Erythroblast (primary cell): ENCODE measurements around the gene CELF2.

Source experiments
- DNase-seq, 2 experiments: peaks; one replicate each; lab custom pipeline; 2025; lab: John Stamatoyannopoulos, UW
- GATA1 ChIP-seq: IDR thresholded peaks from 2 replicates; pipeline ENCODE4 v1.6.1; 2011; ENCODE audit warnings: low read depth, mild to moderate bottlenecking, control low read depth, low read length, moderate library complexity
- POLR2A ChIP-seq: IDR thresholded peaks from 2 replicates; pipeline ENCODE4 v1.6.1; 2011; ENCODE audit warnings: mild to moderate bottlenecking, low read length

CELF2 gene

GRCh38 chr10:11192304-11193000, 174.8 kb downstream of the CELF2 start:
- TF ChIP-seq GATA1 (no peak), POLR2A (no peak)
- no peak for DNase-seq

DNA sequence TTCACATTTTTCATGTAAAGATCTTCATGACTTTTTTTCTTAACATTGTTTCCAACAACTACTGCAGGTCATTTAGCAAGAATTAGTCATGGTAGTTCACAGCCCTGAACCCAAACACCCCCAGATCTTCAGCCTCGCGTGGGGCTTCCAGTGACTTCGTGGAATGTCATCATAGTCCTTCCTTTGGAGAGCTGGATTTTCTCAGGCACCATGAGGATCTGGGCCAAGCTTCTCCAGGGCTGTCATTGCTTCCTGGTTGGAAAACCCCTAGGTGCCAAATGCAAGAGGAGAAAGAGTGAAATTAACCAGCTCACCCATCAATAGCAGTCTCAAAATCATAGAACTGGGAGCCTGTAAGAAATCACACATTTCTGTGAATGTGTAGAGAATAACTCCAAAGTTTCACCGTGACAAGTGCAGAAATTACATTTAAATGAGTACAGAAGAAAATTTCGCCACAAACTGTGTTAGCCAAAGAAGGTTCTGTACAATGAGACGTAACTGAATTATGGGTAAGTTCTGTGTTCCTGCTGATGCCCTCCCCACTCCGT, 175.4 kb downstream of the CELF2 start:
- no peak for DNase-seq
- TF ChIP-seq GATA1, result no peak

DNA sequence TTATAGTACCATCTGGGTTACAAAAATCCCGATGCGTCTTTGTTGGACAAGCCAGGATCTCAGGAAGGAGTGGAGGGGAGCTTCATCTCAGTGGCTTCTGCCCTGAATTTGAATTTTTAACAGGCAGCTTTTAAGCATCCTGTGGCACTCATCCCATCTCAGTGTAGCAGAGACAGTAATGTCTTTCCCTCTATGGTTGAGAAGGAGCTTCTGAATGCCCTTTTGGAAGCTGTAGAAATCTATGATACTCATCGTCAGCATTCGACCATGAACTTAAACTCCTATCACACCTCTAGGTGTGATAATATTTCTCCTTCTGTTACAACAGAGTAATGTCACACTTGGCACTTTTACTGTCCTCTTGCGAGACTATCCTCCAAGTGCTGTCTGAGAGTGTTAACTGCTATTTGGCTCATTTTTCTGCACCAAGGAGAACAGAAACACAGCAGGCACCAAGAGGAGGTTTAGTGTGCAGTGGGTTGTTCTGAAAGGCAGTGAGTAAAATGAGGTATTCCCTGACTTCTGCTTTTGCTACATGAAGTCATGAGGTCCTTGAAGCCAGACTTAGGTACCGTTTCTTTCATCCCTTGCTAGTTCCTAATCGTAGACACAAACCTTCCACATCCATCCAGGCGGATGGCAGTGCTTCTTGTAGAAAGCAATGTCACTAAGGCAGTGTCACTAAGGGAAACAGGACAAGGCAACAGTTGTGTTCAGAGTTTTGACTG, 177.4 kb downstream of the CELF2 start:
- DNase-seq, result no peak
- TF ChIP-seq GATA1 (no peak), POLR2A (no peak)

DNA sequence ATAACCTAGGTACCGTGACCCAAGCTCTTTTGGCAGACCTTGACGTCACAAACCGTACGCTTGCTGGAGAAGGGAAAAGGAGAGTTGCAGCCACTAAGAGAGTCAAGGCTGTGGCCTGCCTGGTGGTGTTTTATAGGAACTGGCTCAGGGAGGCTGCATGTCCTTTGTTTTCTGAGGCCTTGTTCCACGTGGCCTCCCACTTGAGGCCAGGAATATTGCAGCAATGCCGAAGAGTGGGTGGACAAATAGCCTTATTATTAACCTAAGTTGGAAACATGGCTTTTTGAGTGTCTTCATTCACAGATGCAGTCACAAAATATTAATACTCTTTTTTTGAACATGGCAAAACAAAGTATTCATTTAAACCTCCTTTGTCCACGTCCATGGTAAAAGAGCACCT, 178.0 kb downstream of the CELF2 start:
- TF ChIP-seq POLR2A, result no peak
- no peak for TF ChIP-seq GATA1
- no peak for DNase-seq

DNA sequence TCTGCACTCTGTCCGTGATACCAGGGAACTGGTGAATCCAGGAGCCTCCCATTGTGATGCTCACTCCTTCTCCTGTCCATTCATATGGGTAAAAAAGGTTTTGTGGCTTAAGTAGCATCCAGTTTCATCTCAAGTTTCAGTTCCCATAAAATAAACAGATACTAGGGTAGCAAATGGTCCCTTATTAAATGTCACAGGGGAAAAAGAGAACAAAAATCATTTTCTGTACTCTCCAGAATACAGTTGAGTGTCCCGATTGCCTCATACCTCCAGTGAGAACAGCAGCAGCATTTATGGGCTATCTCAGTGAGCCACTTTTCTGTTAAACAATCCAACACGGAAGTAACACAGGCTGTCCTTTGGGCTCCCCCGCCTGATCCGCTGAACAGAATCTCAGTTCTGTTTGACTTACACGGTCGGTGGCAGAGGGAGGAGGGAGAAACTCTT, 179.6 kb downstream of the CELF2 start:
- TF ChIP-seq POLR2A (no peak), GATA1 (no peak)
- DNase-seq, result no peak

GRCh38 chr10:11197878-11198277, 180.2 kb downstream of the CELF2 start:
- TF ChIP-seq GATA1, result no peak
- TF ChIP-seq POLR2A, result no peak
- DNase-seq, result no peak

DNA sequence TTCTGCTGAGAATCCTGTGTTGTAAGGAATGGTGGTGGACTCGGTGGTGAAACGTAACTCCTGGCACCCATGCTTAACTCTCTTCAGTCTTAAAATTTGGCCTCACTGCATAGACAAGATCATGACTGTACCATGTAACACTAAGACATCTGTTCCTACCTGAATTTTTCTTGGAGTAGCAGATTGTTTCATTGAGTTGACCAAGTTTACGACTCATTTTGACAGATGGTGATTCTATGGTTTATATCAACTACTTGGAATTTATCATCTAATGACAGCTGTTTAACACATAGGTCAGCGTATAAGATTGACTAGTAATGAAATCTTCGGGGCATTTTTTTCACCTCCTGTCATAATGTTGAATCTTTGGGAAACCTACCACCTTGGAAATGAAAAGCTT, 184.2 kb downstream of the CELF2 start:
- TF ChIP-seq GATA1 (no peak), POLR2A (no peak)
- no peak for DNase-seq

DNA sequence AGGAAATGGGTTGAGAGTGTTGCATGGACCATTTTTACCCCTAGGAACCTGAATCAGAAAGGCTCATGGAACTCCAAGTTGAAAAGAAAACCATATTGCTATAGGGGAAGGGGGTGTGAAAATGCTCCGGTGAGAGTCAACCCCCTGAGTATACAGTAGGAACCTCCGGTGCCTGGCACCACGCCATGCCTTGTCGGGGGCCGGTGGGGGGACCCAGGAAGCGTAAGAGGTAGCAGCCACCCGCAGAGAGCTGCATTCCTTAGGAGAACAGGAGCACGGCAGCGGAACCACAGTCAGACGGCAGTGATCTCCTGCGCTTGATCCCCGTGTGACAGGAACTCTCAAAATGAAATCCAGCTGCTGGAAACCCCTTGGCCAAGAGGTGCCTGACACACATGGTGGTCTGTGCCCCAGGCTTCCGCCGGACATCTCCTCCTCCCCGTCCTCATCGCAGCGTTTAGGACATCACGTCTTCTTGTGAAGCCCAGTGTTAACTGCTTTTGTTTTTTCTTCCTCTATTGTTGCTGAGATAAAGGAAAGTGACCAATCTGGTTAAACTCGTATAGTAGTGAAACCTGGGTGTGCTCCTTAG, 186.8 kb downstream of the CELF2 start:
- no peak for DNase-seq
- TF ChIP-seq GATA1, result no peak
- no peak for TF ChIP-seq POLR2A

DNA sequence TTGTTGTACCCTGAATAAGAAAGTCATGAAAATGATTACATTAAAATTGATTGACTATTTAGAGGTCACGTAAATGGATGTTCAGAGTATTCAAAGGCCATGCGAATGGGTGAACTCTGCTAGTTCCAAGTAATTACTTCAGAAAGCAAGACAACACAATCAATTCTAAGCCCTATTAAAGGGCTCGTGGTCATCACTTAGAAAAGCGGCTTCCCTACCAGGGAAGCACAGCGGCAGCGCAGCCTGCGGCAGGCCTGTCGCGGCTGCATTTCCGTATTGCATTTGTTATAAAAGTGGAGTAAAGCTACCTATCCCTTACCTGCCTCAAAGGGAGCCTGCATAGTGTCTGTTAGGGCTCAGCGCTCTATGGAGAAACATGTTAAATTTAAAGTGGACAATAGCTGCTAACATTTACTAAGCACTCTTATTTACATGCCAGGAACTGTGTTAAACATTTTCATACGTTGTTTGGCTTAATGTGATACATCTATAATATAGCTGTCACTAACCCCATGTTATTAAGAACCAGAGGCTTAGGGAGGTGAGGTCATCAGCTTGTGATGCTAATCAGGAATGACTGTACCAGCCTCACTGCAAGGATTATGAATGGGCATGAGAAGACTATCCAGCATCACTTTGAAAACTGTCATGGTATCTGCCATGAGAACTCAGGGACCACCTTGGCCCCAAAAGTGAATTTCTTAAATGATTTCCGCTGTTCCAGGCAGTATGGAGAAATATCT, 187.5 kb downstream of the CELF2 start:
- TF ChIP-seq POLR2A, result no peak
- TF ChIP-seq GATA1, result no peak
- DNase-seq, result peak in 1 of 2 experiments; percentile 17

DNA sequence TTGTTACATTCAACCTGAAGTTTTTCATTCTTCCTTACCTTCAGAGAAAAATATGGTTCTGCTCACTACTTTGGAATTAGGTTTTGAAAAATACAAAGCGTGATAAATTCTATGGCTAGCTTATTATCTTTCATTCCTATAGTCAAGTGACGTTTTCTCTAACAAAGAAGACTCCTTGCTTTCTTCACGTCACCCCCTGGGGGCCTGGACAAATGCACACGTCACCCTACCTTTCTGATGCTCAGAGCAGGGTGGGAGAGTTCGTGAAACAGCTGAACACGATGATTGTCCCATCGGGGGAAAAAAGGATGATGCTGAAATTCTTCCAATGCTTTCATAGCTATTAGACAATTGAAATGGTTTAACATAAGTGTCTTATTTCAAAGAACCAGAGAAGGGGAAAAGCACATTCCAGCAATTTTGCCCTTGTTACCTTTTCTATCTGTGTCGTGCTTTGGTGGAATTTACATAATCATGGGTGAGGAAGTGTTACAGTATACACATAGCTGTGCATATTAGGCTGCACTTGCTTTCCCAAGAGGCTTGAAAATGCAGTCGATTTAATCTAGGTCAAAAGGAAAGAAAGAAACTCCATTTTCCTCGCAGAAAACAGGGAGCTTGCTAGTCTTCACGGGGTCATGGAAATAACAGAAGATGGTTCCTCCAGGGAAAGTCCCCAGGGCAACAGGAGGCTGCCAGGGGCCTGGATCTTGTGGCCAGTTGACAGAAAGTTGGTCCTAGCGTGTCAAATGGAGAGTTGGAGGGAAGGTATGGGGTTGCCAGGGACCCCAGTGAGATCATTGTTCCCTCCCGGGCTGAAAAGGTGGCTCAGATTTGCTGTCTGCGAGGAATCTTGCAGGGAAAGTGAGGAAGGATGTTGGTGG, 189.2 kb downstream of the CELF2 start:
- TF ChIP-seq POLR2A (no peak), GATA1 (no peak)

DNA sequence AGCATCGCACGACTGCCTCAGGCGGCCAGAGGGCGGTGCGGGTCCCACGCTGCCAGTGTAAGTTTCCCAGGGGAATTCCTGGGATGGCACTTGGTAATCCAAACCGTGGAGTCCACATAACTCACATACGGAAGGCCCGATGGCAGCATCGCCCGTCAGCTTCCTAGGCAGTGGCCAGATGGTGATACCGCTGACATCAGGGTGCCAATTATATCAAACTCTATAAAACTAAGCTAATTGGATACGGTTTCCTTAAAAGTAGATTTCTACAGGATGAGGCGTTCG, 189.8 kb downstream of the CELF2 start:
- no peak for TF ChIP-seq POLR2A
- TF ChIP-seq GATA1, result no peak
- no peak for DNase-seq

More for the DNA sequence above, 189.2 kb downstream of the CELF2 start:
- DNase-seq, result no peak

DNA sequence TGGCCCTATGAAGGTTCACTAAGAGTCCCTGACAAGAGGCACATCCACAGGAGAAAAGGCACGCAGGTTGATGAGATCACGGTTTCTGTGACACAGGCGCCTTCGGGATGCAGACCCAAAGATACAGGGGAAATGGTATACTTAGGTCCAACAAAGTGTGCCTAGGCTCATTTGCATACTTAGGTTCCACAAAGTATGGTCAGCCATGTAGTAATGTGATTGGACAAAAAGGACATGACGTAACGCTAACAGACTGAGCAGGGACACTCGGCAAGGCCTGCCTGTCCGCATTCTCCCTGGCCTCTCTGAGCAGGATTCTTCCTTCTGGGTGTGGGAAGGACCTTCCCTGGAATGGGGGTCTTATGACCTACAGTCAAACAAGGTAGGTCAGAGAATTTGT, 190.6 kb downstream of the CELF2 start:
- no peak for DNase-seq
- TF ChIP-seq GATA1 (no peak), POLR2A (no peak)
